GM19193 (cell line): ENCODE data around the gene ADAMTS12.

ENCODE experiments used
- POLR2A ChIP-seq: IDR thresholded peaks from 4 replicates; pipeline ENCODE4 v1.6.1; 2011; ENCODE audit not compliant: insufficient read depth, insufficient read length; ENCODE audit errors: extremely low read depth

ADAMTS12 gene

GRCh38 chr5:33531037-33531298, 360.8 kb downstream of the ADAMTS12 start:
- TF ChIP-seq POLR2A = no peak

DNA sequence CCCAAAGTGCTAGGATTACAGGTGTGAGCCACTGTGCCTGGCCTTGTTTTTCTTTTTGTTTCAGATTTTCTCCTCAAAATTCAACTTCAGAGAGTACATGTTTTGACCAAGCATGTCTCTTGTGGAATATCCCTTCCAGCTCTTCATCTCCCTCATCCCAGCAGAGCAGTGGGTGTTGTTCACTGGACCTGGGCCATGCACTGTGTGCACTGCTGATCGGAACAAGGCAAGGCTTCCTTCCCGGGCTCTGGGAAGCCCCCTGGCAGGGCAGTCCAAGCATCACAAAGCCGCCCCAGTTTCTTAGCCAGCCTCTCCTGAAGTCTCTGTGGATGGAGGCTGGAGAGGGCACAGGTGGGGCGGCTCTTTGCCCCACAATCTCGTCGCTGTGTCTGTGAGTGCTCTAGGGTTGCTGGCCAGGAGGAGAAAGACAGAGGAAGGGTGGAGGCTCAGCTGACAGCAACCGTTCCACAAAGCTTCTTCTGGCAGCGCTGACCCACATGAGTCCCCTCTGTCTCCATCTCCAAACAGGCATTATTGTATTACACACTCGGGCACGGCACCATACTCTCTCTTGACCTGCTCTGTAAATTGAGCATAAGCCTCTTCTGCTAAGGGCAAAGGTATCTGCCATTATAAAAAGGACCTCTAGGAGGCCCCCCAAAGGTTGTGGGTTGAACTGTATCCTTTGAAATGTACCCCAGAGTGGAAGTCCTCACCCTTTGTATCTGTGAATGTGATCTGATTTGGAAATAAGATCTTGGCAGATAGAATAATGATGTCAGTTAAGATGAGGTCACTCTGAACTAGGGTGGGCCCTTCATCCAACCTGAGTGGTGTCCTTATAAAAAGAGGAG, 361.4 kb downstream of the ADAMTS12 start:
- no peak for TF ChIP-seq POLR2A

DNA sequence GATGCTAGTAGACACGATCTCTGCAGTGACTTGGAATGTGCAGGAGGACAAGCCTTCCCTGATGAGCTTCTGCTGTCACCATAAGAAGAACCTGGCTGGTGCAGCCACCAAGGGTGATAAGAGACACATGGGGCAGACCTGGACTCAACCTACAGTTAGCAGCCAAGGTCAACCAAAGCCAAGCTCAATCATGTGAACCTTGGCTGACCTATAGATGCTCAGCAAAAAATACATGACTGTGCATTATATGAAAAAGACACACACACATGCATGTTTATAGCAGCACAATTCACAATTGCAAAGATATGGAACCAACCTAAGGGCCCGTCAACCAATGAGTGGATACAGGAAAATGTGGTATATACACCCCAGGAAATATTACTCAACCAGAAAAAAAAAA, 364.1 kb downstream of the ADAMTS12 start:
- no peak for TF ChIP-seq POLR2A

GRCh38 chr5:33526755-33527154, 365.0 kb downstream of the ADAMTS12 start:
- no peak for TF ChIP-seq POLR2A

DNA sequence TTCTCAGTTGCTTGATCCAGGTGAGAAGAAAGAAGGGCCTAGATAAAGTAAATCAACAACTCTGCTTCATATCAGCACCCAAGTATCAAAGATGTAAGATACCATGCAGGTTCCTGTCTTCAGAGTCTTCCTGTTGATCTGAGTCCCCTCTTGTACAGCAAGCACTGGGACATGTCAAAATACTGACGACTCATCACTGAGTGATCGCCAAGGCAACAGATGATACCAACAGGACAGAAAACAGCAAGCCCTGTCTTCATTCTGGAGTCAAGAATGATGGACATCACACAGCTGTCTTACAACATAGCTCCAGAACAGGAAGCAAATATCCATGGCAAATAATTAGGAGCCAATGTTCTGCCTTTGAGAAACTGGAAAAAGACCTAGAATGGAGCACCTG, 367.3 kb downstream of the ADAMTS12 start:
- no peak for TF ChIP-seq POLR2A

- TF ChIP-seq POLR2A = no peak
Measured at GRCh38 chr5:33523208-33523771, 368.5 kb downstream of the ADAMTS12 start.

DNA sequence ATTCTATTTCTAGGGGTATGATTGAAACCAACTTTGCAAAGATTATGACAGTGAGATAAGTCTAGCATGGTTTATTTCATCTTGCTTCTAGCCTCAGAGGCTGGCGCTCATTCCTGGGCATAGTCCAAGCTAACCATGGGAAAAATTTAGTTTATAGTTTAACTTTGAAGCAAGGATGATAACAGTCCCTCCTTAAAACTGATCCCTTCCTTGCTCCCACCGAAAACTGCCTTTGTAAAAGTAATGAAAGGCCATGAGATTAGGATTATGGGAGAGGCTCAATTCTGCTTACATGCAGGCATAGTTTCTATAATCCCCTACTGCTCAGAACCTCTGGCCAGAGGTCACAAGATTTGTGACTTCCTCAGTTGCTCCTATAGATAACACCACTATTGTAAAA, 375.4 kb downstream of the ADAMTS12 start:
- TF ChIP-seq POLR2A = no peak

- no peak for TF ChIP-seq POLR2A
Measured at GRCh38 chr5:33513462-33514185, 378.2 kb downstream of the ADAMTS12 start.

DNA sequence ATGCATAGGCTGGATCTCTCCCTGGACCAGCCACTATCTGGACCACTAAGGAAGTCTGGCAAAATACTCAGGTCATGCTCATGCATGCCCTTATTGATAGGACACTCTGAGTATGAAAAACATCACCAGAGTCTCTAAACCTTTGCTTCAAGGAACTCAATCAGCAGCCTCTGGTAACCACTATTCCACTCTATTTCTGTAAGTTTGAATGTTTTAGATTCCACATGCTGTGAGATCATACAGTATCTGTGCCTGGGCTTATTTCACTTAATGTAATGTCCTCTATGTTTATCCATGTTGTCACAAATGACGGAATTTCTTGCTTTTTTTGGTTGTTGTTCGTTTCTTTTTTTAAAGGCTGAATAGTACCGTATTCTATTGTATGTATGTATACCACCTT, 382.8 kb downstream of the ADAMTS12 start:
- TF ChIP-seq POLR2A = no peak

DNA sequence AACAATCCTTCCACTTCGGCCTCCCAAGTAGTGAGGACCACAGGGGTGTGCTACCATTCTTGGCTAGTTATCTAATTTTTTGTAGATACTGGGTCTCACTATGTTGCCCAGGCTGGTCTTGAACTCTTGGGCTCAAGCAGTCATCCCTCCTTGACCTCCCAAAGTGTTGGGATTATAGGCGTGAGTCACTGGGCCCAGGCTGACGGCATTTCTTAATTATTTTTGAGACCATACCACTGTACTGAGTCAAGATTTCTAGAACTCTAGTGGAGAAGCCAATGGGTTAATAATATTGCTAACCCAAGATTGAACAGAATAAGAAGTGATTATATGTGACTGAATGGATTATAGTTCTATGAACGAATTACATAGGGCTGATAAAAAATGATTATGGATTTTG, 384.4 kb downstream of the ADAMTS12 start:
- TF ChIP-seq POLR2A = no peak

DNA sequence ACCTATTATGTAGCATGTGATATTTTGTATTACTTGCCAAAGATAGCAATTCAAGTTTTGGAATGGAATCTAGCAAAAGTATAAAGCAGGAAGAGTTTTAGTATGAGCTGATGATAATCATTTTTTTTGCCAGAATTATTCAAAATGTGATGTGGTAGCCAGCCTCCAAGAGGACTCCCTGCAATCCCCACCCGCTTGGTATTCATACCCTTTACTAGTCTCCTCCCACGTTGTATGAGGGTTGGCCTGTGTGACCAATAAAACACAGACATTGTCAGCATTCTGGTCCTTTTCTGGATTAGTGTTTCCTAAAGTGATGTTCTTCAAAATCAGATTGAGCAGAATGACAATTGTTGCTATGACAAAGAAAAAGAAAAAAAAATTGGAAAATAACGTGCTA, 387.2 kb downstream of the ADAMTS12 start:
- TF ChIP-seq POLR2A = no peak

DNA sequence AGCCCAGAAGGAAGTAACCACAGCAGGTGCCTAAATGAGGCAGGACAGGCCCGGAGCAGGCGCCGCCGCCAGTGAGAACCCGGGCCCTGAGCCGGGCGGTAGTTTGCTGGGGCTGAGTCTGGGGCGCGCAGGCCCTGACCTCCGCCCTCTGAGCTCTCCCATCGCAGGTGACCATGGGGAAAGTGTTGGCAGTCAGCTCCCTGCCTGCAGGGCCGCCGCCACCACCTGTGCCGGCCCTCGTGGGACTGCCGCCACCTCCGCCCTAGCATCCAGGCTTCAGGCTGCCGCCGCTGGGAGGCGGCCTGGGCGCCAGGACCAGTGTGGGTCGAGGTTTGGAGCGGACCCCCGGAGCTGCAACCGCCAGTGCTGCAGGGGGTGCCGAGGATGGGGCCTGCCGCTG, 389.9 kb downstream of the ADAMTS12 start:
- TF ChIP-seq POLR2A = no peak

- TF ChIP-seq POLR2A = no peak
Measured at GRCh38 chr5:33501260-33501659, 390.5 kb downstream of the ADAMTS12 start.

DNA sequence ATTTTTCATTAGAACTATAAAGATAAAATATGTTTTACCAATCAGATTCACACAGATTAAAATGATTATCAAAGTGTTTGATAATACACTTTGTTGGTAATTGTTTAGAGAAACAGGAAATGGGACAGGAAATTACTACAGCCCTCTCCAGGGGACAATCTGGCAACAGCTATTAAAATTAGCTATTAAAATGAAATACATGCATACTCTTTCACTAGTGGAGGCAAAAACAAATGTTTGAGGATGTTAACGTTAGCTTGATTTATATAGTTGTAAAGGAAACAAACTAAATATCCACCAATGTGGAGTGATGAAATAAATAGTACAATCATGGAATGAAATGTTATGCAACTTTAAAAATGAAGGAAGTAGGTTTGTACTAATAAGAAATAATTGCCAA, 397.3 kb downstream of the ADAMTS12 start:
- TF ChIP-seq POLR2A = no peak

DNA sequence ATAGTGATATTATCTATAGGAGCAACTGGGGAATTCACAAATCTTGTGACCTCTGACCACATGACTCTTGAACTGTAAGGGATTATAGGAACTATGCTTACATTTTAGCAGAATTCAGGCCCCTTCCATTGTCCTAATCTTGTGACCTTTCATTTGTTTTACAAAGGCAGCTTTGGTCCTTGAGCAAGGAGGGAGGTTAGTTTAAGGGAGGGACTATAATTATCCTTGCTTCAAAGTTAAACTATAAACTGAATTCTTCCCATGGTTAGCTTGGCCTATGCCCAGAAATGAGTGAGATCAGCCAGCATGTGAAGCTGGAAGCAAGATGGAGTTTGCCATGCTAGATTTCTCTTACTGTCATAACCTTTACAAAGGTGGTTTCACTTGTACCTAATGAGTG, 399.8 kb downstream of the ADAMTS12 start:
- TF ChIP-seq POLR2A = no peak

DNA sequence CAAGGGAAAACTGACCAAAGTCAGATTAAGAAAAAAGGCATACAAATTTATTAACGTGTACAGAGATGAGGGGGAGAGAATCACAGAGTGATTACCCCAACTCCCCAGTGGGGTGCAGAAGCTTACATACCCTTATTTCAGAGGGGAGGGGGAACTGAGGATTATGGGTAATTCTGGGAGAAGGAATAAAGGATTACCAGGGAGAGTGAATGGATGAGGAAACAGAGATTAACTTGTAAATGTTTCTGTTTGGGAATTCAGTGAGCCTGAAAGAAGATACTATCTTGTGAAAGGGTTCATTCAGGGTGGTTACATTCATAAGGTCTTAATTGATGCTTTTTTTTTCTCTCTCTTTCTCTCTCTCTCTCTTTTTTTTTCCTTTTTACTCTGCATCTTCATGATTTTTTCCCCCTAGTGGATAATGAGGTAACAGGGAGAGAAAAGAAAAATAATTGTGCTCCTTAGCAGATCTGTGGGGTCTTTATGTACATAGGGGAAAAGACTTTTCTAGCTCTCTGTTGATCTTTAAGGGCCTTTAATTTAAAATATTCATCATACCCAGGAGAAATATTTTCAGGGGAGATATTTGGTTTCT, 401.6 kb downstream of the ADAMTS12 start:
- TF ChIP-seq POLR2A = no peak
